ENCODE results near the gene ZNF845. TPM values are rescaled to one million over a fixed set of nuclear protein-coding genes. Genes with fewer than 3 reads are reported as not detected.

ZNF845 gene
- total and polyA plus RNA-seq, 2 of the 4 experiments (the other 2 are of a cell fraction): 1.2 to 9.5 TPM

DNA sequence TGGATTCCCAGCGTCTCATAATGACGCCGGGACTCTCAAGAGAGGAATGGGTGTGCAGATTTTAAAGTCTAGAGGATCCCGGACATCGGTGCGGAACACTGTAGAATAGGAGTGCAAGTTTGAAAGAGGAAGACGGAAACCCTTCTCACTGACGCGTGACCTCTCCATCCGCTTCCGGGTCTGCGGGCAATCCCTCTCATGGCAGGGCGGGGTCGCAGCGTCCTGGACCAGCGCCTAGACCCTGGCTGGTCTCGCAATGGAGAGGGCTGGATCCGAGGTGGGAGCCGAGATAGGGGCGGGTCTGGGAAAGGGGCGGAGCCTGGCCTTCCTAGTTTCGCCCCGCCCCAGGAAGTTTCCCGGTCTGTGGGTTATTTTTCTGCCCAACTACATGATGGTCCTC lies 4.6 kb upstream of the ZNF845 start:
- no peak overlapping the region for H2BK5ac ChIP-seq (ENCODE audit: low read depth, low read length, poor library complexity, severe bottlenecking)
- in situ Hi-C loops (cut with MboI; ENCODE audit: low sequenced_read_pairs): no loop called here
- H2BK20ac ChIP-seq (ENCODE audit: low read depth, low read length): no peak overlapping the region
- no peak overlapping the region for H3K18ac ChIP-seq (ENCODE audit: low read depth, low read length)
- peaks cover 1% of the 10 kb centered on the region; the same call in 1 of the 2 replicates for H3K4me1 ChIP-seq (ENCODE audit: control insufficient read depth, insufficient read depth, low read length)
- H3K36me3 ChIP-seq (ENCODE audit: control insufficient read depth, insufficient read depth, low read length): no peaks in the 10 kb centered on the region
- no peak overlapping the region for H4K91ac ChIP-seq (ENCODE audit: insufficient read depth, low read depth, low read length)
- H3K14ac ChIP-seq (replicated peaks; ENCODE audit: low read depth, low read length): no peak overlapping the region
- dilution Hi-C loops (cut with HindIII; ENCODE audit: low sequenced_read_pairs, unreplicated experiment): no loop called here
- ChIA-PET CTCF (no interaction called here), POLR2A (ENCODE audit: unreplicated experiment) (no interaction called here)
- WGBS, 2 experiments (ENCODE audit: extremely low coverage in 2 of 2, insufficient read length in 1 of 2): no CpG with 5 or more reads among the region's 24 CpGs
- ATAC-seq (ENCODE audit: low read depth) (no peak), DNase-seq (peak; percentile 4)
- no peak overlapping the region for H3K4ac ChIP-seq (ENCODE audit: low read depth, low read length)
- H2BK15ac ChIP-seq (ENCODE audit: low read depth, low read length): no peak overlapping the region
- H3K9ac ChIP-seq (ENCODE audit: low read depth, low read length): no peak overlapping the region
- peak overlapping the region; percentile 64 for H2AFZ ChIP-seq (replicated peaks; ENCODE audit: low read length, poor library complexity)
- H3K23ac ChIP-seq (ENCODE audit: low read depth, low read length): no peak overlapping the region
- H3K79me1 ChIP-seq (ENCODE audit: low read depth in 1 of 2, low read length in 2 of 2): peaks cover 0 to 3% of the 10 kb centered on the region in 2 experiments; a peak in 1 of 4 replicates
- no peaks in the 10 kb centered on the region for H3K9me1 ChIP-seq (ENCODE audit: insufficient read depth, low read length)
- H4K20me1 ChIP-seq (ENCODE audit: insufficient read depth, low read length): no peaks in the 10 kb centered on the region
- H4K8ac ChIP-seq (ENCODE audit: low read depth in 2 of 2, low read length in 2 of 2): no peak overlapping the region
- H3K9me3 ChIP-seq (ENCODE audit: control insufficient read depth, insufficient read depth, low read length): peaks cover 7% of the 10 kb centered on the region; the same call in 1 of the 2 replicates
- no peaks in the 10 kb centered on the region for H3K27me3 ChIP-seq (ENCODE audit: control insufficient read depth, insufficient read depth, low read length)
- no peak overlapping the region for H3K56ac ChIP-seq (ENCODE audit: extremely low read depth, insufficient read depth, low read length)
- no peak overlapping the region for H3K4me2 ChIP-seq (ENCODE audit: low read depth, low read length)
- no peak overlapping the region for H2AK9ac ChIP-seq (replicated peaks; ENCODE audit: low read depth, low read length, poor library complexity)
- no TSS peak for BruUV-seq (replicated peaks)
- intact Hi-C loops (cut with micrococcal nuclease): no loop called here
- H2AK5ac ChIP-seq (ENCODE audit: low read depth, low read length): no peak overlapping the region
- H4K5ac ChIP-seq (ENCODE audit: low read depth, low read length): no peak overlapping the region
- TF ChIP-seq BHLHE40 (IDR thresholded peaks at IDR 0.05; ENCODE audit: low read depth, low read length): no peak
- no peak for TF ChIP-seq RFX5 (IDR thresholded peaks at IDR 0.05; ENCODE audit: low read depth, low read length)
- TF ChIP-seq MAZ (IDR thresholded peaks at IDR 0.05; ENCODE audit: borderline replicate concordance, low read depth, low read length): no peak
- TF ChIP-seq, protein P1, sequence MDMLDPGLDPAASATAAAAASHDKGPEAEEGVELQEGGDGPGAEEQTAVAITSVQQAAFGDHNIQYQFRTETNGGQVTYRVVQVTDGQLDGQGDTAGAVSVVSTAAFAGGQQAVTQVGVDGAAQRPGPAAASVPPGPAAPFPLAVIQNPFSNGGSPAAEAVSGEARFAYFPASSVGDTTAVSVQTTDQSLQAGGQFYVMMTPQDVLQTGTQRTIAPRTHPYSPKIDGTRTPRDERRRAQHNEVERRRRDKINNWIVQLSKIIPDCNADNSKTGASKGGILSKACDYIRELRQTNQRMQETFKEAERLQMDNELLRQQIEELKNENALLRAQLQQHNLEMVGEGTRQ (IDR thresholded peaks at IDR 0.05; ENCODE audit: low read depth, low read length): no peak
- no peak for TF ChIP-seq MXI1 (IDR thresholded peaks at IDR 0.05; ENCODE audit: borderline replicate concordance, low read depth, low read length)
- TF ChIP-seq, protein P2, sequence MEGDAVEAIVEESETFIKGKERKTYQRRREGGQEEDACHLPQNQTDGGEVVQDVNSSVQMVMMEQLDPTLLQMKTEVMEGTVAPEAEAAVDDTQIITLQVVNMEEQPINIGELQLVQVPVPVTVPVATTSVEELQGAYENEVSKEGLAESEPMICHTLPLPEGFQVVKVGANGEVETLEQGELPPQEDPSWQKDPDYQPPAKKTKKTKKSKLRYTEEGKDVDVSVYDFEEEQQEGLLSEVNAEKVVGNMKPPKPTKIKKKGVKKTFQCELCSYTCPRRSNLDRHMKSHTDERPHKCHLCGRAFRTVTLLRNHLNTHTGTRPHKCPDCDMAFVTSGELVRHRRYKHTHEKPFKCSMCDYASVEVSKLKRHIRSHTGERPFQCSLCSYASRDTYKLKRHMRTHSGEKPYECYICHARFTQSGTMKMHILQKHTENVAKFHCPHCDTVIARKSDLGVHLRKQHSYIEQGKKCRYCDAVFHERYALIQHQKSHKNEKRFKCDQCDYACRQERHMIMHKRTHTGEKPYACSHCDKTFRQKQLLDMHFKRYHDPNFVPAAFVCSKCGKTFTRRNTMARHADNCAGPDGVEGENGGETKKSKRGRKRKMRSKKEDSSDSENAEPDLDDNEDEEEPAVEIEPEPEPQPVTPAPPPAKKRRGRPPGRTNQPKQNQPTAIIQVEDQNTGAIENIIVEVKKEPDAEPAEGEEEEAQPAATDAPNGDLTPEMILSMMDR (conservative IDR thresholded peaks at IDR 0.05; ENCODE audit: low read depth, low read length): no peak
- TF ChIP-seq, protein P3, sequence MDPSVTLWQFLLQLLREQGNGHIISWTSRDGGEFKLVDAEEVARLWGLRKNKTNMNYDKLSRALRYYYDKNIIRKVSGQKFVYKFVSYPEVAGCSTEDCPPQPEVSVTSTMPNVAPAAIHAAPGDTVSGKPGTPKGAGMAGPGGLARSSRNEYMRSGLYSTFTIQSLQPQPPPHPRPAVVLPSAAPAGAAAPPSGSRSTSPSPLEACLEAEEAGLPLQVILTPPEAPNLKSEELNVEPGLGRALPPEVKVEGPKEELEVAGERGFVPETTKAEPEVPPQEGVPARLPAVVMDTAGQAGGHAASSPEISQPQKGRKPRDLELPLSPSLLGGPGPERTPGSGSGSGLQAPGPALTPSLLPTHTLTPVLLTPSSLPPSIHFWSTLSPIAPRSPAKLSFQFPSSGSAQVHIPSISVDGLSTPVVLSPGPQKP (IDR thresholded peaks at IDR 0.05; ENCODE audit: borderline replicate concordance, low read depth, low read length): no peak
- no peak for TF ChIP-seq CEBPB (IDR thresholded peaks at IDR 0.05; ENCODE audit: low read depth, low read length)
- no peak for TF ChIP-seq RAD21 (IDR thresholded peaks at IDR 0.05; ENCODE audit: low read length)
- no peak for TF ChIP-seq SMC3 (IDR thresholded peaks at IDR 0.05; ENCODE audit: low read depth, low read length)
- TF ChIP-seq RCOR1 (IDR thresholded peaks at IDR 0.05; ENCODE audit: insufficient replicate concordance, low read length): no peak
- TF ChIP-seq CHD1 (IDR thresholded peaks at IDR 0.05; ENCODE audit: low read depth, low read length): no peak
- no peak for TF ChIP-seq MAFK (IDR thresholded peaks at IDR 0.05; ENCODE audit: low read depth, low read length)
- H3K27ac ChIP-seq (ENCODE audit: insufficient read depth, low read length): no peak overlapping the region
- no peak overlapping the region for H2BK120ac ChIP-seq (ENCODE audit: low read depth, low read length)
- H3K4me3 ChIP-seq (ENCODE audit: insufficient read depth, low read depth, low read length): no peak overlapping the region
